BE2C (cell line): ENCODE results near the gene CD19.
"Not testable (repeated sequence)": the region's sequence is repeated elsewhere in the genome, so short reads cannot be mapped to it uniquely, and the experiment has no call there.

Source experiments
- DNase-seq: peaks from one replicate; pipeline ENCODE4 v3.0.0-alpha.2; 2020
- H3K27me3 ChIP-seq: fragments of 250-450 bp; sonication (Bioruptor Pico); 2 replicates; pipeline ENCODE4 v1.5.1; 2020; ENCODE audit warnings: mild to moderate bottlenecking
- H3K36me3 ChIP-seq: fragments of 250-450 bp; sonication (Bioruptor Pico); 2 replicates; pipeline ENCODE4 v1.5.1; 2020; ENCODE audit warnings: mild to moderate bottlenecking
- H3K4me1 ChIP-seq: fragments of 250-450 bp; sonication (Bioruptor Pico); 2 replicates; pipeline ENCODE4 v1.5.1; 2020
- H3K4me3 ChIP-seq: 2 replicates; pipeline ENCODE4 v1.5.1; 2011; ENCODE audit warnings: low read depth, low read length
- H3K9me3 ChIP-seq: fragments of 250-450 bp; sonication (Bioruptor Pico); 2 replicates; pipeline ENCODE4 v1.5.1; 2020
- TF ChIP-seq, protein P1 (sequence below): IDR thresholded peaks from 2 replicates; pipeline ENCODE4 v1.5.1; 2012; ENCODE audit warnings: mild to moderate bottlenecking, low read depth, low read length

Gene CD19

GRCh38 chr16:28951410-28951943 lies 19.7 kb downstream of the CD19 start:
- H3K4me3 ChIP-seq = peak overlapping the region; percentile 87
- no peaks in the 10 kb centered on the region for H3K4me1 ChIP-seq
- H3K36me3 ChIP-seq = peaks cover 18% of the 10 kb centered on the region
- TF ChIP-seq, protein P1, sequence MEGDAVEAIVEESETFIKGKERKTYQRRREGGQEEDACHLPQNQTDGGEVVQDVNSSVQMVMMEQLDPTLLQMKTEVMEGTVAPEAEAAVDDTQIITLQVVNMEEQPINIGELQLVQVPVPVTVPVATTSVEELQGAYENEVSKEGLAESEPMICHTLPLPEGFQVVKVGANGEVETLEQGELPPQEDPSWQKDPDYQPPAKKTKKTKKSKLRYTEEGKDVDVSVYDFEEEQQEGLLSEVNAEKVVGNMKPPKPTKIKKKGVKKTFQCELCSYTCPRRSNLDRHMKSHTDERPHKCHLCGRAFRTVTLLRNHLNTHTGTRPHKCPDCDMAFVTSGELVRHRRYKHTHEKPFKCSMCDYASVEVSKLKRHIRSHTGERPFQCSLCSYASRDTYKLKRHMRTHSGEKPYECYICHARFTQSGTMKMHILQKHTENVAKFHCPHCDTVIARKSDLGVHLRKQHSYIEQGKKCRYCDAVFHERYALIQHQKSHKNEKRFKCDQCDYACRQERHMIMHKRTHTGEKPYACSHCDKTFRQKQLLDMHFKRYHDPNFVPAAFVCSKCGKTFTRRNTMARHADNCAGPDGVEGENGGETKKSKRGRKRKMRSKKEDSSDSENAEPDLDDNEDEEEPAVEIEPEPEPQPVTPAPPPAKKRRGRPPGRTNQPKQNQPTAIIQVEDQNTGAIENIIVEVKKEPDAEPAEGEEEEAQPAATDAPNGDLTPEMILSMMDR = no peak
- no peaks in the 10 kb centered on the region for H3K9me3 ChIP-seq
- peak; percentile 20 for DNase-seq
- no peaks in the 10 kb centered on the region for H3K27me3 ChIP-seq

- Histone ChIP-seq H3K4me1 (no peaks in the 10 kb centered on the region), H3K36me3 (peaks cover 38% of the 10 kb centered on the region), H3K9me3 (no peaks in the 10 kb centered on the region), H3K27me3 (no peaks in the 10 kb centered on the region), H3K4me3 (no peak overlapping the region)
- TF ChIP-seq, protein P1 = no peak
- DNase-seq = no peak
Measured at GRCh38 chr16:28958216-28958615, 26.4 kb downstream of the CD19 start.

GRCh38 chr16:28958836-28959235 lies 27.1 kb downstream of the CD19 start:
- Histone ChIP-seq H3K27me3 (no peaks in the 10 kb centered on the region), H3K4me1 (no peaks in the 10 kb centered on the region), H3K9me3 (no peaks in the 10 kb centered on the region), H3K4me3 (no peak overlapping the region), H3K36me3 (peaks cover 36% of the 10 kb centered on the region)
- DNase-seq = no peak
- TF ChIP-seq, protein P1 = no peak

DNA sequence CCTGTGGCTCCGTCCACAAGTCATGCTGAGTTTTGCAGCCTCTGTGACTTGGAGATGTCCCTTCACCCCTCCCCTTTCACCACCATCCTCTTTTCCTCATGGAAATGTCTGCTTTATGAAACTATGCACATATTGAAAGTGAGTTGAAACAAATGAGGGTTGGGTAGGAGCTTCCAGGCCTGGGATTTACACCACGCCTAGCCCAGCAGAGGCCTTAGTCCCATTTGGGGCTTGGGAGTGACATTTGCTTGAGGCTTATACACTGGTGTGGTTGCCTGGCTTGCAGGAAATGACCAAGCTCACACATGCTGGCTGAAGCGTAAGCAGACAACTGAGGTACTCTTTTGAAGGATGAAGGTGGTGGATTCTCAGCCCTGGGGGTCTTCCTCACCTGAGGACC lies 32.3 kb downstream of the CD19 start:
- no peaks in the 10 kb centered on the region for H3K4me1 ChIP-seq
- TF ChIP-seq, protein P1 = no peak
- no peak overlapping the region for H3K4me3 ChIP-seq
- DNase-seq = no peak
- peaks cover 27% of the 10 kb centered on the region for H3K36me3 ChIP-seq
- H3K27me3 ChIP-seq = no peaks in the 10 kb centered on the region
- no peaks in the 10 kb centered on the region for H3K9me3 ChIP-seq

DNA sequence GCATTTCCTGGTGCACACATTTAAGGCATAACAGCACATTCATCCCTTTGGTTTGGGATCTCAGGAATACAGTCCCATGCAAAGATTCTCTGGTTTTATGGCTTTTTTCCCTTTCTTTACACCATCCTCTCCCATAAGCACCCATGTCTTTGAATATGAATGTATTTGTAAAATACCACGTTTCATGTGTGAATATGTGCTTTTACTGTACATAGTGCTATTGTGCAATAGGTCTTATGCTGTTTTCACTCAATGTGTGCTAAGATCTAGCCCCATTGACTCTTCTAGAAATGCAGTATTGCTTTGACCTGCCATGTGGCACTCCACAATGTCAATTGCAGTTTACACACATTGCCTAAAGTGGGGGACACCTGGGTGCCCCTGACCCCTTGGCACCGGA lies 32.7 kb downstream of the CD19 start:
- TF ChIP-seq, protein P1 = no peak
- H3K9me3 ChIP-seq = no peaks in the 10 kb centered on the region
- peaks cover 26% of the 10 kb centered on the region for H3K36me3 ChIP-seq
- no peaks in the 10 kb centered on the region for H3K27me3 ChIP-seq
- no peaks in the 10 kb centered on the region for H3K4me1 ChIP-seq
- no peak overlapping the region for H3K4me3 ChIP-seq
- DNase-seq = no peak

DNA sequence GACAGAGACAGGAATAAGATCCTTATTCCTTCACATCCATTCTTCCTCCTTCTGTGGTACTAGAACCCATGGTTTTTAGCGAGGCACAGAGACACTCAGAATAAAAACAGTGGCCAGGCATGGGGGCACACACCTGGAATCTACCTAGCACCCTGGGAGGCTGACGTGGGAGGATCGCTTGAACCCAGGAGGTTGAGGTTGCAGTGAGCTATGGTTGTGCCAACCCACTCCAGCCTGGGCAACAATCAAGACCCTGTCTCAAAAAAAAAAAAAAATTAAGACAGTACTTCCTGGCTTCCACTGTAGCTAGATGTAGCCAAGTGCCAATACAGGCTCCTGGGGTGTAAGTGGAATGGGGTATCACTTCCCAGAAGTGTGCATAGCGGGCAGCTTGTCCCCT lies 35.4 kb downstream of the CD19 start:
- DNase-seq = no peak
- TF ChIP-seq, protein P1 = no peak
- peaks cover 16% of the 10 kb centered on the region for H3K36me3 ChIP-seq
- H3K4me1 ChIP-seq = no peaks in the 10 kb centered on the region
- H3K9me3 ChIP-seq = no peaks in the 10 kb centered on the region
- H3K4me3 ChIP-seq = no peak overlapping the region
- no peaks in the 10 kb centered on the region for H3K27me3 ChIP-seq

DNA sequence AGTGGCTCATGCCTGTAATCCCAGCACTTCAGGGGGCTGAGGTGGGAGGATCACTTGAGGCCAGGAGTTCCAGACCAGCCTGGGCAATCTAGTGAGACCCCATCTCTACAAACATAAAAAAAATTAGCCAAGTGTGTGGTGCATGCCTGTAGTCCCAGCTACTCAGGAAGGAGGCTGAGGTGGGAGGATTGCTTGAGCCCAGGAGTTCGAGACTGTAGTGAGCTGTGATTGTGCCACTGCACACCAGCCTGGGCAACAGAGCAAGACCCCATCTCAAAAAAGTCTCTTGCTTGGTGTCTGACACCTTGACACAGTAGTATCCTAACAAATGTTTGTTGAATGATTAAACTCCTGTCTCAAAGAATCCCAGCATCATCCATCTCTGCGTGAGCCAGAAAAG lies 37.9 kb downstream of the CD19 start:
- DNase-seq, H3K9me3 ChIP-seq, H3K4me3 ChIP-seq, H3K36me3 ChIP-seq, H3K4me1 ChIP-seq, H3K27me3 ChIP-seq: not testable (repeated sequence)
